GM12878 (cell line): ENCODE results near the gene PITPNM1. TPM values are rescaled to one million over a fixed set of nuclear protein-coding genes. Genes with fewer than 3 reads are reported as not detected.

Experiments
- ATAC-seq: fragments of 200-7000 bp; cut with Tn5 transposase; 3 replicates; pipeline ENCODE4 v1.9.1; 2020; ENCODE audit warnings: mild to moderate bottlenecking, moderate library complexity
- BruUV-seq: library from RNA; stranded (reverse); fragments of 400-500 nt; replicated peaks from 2 replicates; lab custom pipeline; 2021; lab: Mats Ljungman, UMichigan
- CTCF ChIA-PET: fragments of 300-600 bp; sonication (Branson Sonifier 250); formaldehyde crosslinking; extraction: SDS; loops from one replicate; lab custom pipeline; 2021; ENCODE audit warnings: inconsistent platforms; lab: Yijun Ruan, JAX
- POLR2A ChIA-PET: fragments of 350-600 bp; formaldehyde crosslinking; extraction: SDS; loops from one replicate; lab custom pipeline; 2021; ENCODE audit warnings: inconsistent platforms; lab: Charles Lee
- RAD21 ChIA-PET: fragments of 300-600 bp; sonication (Branson Sonifier 250); formaldehyde crosslinking; loops from one replicate; lab custom pipeline; 2023; ENCODE audit warnings: antibody characterized with exemption; ENCODE audit not compliant: unreplicated experiment; lab: Charles Lee
- SMC1A ChIA-PET: fragments of 300-600 bp; sonication (Branson Sonifier 250); formaldehyde crosslinking; loops from one replicate; lab custom pipeline; 2023; ENCODE audit not compliant: unreplicated experiment, uncharacterized antibody; lab: Charles Lee
- DNase-seq: peaks from one replicate; pipeline ENCODE4 v3.0.0-alpha.2; 2011; ENCODE audit warnings: low read depth, low spot score
- FAIRE-seq: peaks from 3 replicates; lab custom pipeline; 2011; peaks lifted over from hg19 to GRCh38; lab: Jason Lieb, UNC
- H2AFZ ChIP-seq: 2 replicates; pipeline ENCODE4 v1.6.0; 2011; ENCODE audit warnings: low read depth, low read length, control low read depth; ENCODE audit not compliant: control insufficient read depth
- H3K27ac ChIP-seq: 2 replicates; pipeline ENCODE4 v1.5.1; 2011; ENCODE audit warnings: control low read depth; ENCODE audit not compliant: control insufficient read depth, insufficient read depth
- H3K27me3 ChIP-seq, 2 experiments: replicated peaks in 1 of 2; 2 replicates each; pipeline versions ENCODE4 v1.6.0 to v1.6.1; 2011; ENCODE audit warnings: low read length in 1 of 2; ENCODE audit not compliant: control insufficient read depth in 2 of 2, insufficient read depth in 2 of 2
- H3K36me3 ChIP-seq, 2 experiments: 2 replicates each; pipeline ENCODE4 v1.5.1; 2011; ENCODE audit warnings: low read length in 1 of 2; ENCODE audit not compliant: control insufficient read depth in 2 of 2, insufficient read depth in 2 of 2
- H3K4me1 ChIP-seq: 2 replicates; pipeline ENCODE4 v1.6.1; 2011; ENCODE audit warnings: mild to moderate bottlenecking, low read length, moderate library complexity, mixed read lengths; ENCODE audit not compliant: control insufficient read depth, insufficient read depth
- H3K4me2 ChIP-seq: 2 replicates; pipeline ENCODE4 v1.6.0; 2011; ENCODE audit warnings: control low read depth; ENCODE audit not compliant: control insufficient read depth, insufficient read depth
- H3K4me3 ChIP-seq: fragments of 200-600 bp; sonication (generic); 2 replicates; pipeline ENCODE4 v1.5.1; 2016
- H3K79me2 ChIP-seq: 2 replicates; pipeline ENCODE4 v1.6.0; 2011; ENCODE audit warnings: low read length; ENCODE audit not compliant: control insufficient read depth, insufficient read depth
- H3K9ac ChIP-seq: 2 replicates; pipeline ENCODE4 v1.8.0; 2011; ENCODE audit warnings: low read length, control low read depth, mixed read lengths; ENCODE audit not compliant: control insufficient read depth, insufficient read depth
- H3K9me3 ChIP-seq: replicated peaks from 3 replicates; pipeline ENCODE4 v1.5.1; 2011; ENCODE audit warnings: mild to moderate bottlenecking, low read length; ENCODE audit not compliant: control insufficient read depth, insufficient read depth
- H4K20me1 ChIP-seq: 2 replicates; pipeline ENCODE4 v1.6.0; 2011; ENCODE audit not compliant: control insufficient read depth, insufficient read depth
- FOS ChIP-seq: IDR thresholded peaks from 3 replicates; pipeline ENCODE4 v1.6.1; 2011; ENCODE audit warnings: borderline replicate concordance; ENCODE audit not compliant: insufficient read length; ENCODE audit errors: extremely low read depth
- HCFC1 ChIP-seq: fragments of 150-350 bp; IDR thresholded peaks from 2 replicates; pipeline ENCODE4 v1.6.1; 2014; ENCODE audit warnings: low read length
- RAD51 ChIP-seq: fragments of 450-650 bp; IDR thresholded peaks from 2 replicates; pipeline ENCODE4 v1.6.1; 2016; ENCODE audit warnings: moderate library complexity, mild to moderate bottlenecking, inconsistent platforms
- SMARCA5 ChIP-seq: fragments of 450-650 bp; IDR thresholded peaks from 2 replicates; pipeline ENCODE4 v1.6.1; 2017; ENCODE audit warnings: mild to moderate bottlenecking
- SREBF2 ChIP-seq: IDR thresholded peaks from 2 replicates; pipeline ENCODE4 v1.6.1; 2012; ENCODE audit warnings: mild to moderate bottlenecking, low read length
- STAT3 ChIP-seq: IDR thresholded peaks from 2 replicates; pipeline ENCODE4 v1.6.1; 2011; ENCODE audit warnings: low read depth, low read length, improper control_type of control experiment
- USF2 ChIP-seq: IDR thresholded peaks from 2 replicates; pipeline ENCODE4 v1.6.1; 2011; ENCODE audit warnings: low read depth, low read length, improper control_type of control experiment, borderline replicate concordance
- ZBTB40 ChIP-seq: fragments of 450-650 bp; IDR thresholded peaks from 2 replicates; pipeline ENCODE4 v1.6.1; 2016; ENCODE audit warnings: mild to moderate bottlenecking, moderate library complexity, borderline replicate concordance
- WGBS: methylation state at CpG from one replicate; pipeline ENCODE4 v1.1.6; 2016; ENCODE audit warnings: low lambda C conversion rate; ENCODE audit not compliant: insufficient replicate concordance, insufficient coverage; ENCODE audit errors: missing lambda C conversion rate; 5-methylcytosine and 5-hydroxymethylcytosine counted together
- in situ Hi-C: fragments of 300-500 bp; cut with MboI; formaldehyde crosslinking; loops from 9 replicates; pipeline ENCODE4 v1.14.3; 2018; ENCODE audit warnings: mixed read lengths
- intact Hi-C: fragments of 100-400 bp; cut with micrococcal nuclease; formaldehyde crosslinking; loops from one replicate; pipeline ENCODE4 v1.14.2; 2022; ENCODE audit not compliant: unreplicated experiment
- polyA plus RNA-seq, 11 experiments: library from polyadenylated mRNA; depleted of rRNA in 4 of 11; unstranded in 6 of 11; stranded (reverse) in 5 of 11; fragments of >200 nt; fragmentation: Nextera tagmentation in 4 of 11; fragmentation: Illumina TruSeq in 1 of 11; extraction: Ambion mirVana in 4 of 11; extraction: Trizol in 1 of 11; gene quantifications; 1 replicate in 1 of 11; 2 replicates in 10 of 11; pipeline versions ENCODE4 v1.2.1 to v1.2.3, GENCODE V29; 2011 to 2016; ENCODE audit warnings: inconsistent platforms in 2 of 11, missing spikeins in 2 of 11, low read depth in 1 of 11
- total RNA-seq, 4 experiments: library from RNA; depleted of rRNA in 3 of 4; stranded (reverse); fragments of >200 nt in 3 of 4; fragmentation: Illumina TruSeq in 1 of 4; extraction: Trizol in 1 of 4; gene quantifications; 2 replicates each; pipeline versions ENCODE4 v1.2.1 to v1.2.3, GENCODE V29; 2013 to 2021

Gene PITPNM1
- total and polyA plus RNA-seq, 10 of the 15 experiments (the other 5 are each of a cell fraction or from before 2014, with no cell fraction given): 0.11 to 56.8 (median 16.5) TPM

- Histone ChIP-seq H3K27ac (no peak overlapping the region), H3K4me1 (peaks cover 13% of the 10 kb centered on the region), H3K9me3 (no peaks in the 10 kb centered on the region), H2AFZ (no peak overlapping the region), H3K4me3 (no peak overlapping the region), H3K9ac (no peak overlapping the region), H3K79me2 (peaks cover 2% of the 10 kb centered on the region), H4K20me1 (no peaks in the 10 kb centered on the region), H3K27me3 (no peaks in the 10 kb centered on the region), H3K36me3 (no peaks in the 10 kb centered on the region), H3K4me2 (no peak overlapping the region)
- no peak for ATAC-seq
- ChIA-PET RAD21 (no interaction called here), POLR2A (interaction anchor here (1.0 to 1.6 kb wide), 4 partner anchors 8 to 18 kb away, joined by 3 to 6 read pairs (median 4); partner anchors contain the start of gene TMEM134), CTCF (interaction anchor here (1.2 kb wide), 2 partner anchors 12 to 50 kb away, joined by 3 to 4 read pairs; partner anchors contain the start of gene PPP1CA), SMC1A (interaction anchor here (1.2 to 1.4 kb wide), 3 partner anchors 8 to 53 kb away, joined by 4 to 5 read pairs (median 4); no protein-coding TSS in a partner anchor)
- BruUV-seq: no TSS peak
- 74% methylated on average over 22 of the region's 25 CpGs for WGBS
- intact Hi-C loops (no loop called here), in situ Hi-C loops (no loop called here)
- TF ChIP-seq RAD51: no peak
- TF ChIP-seq SMARCA5: no peak
- TF ChIP-seq SREBF2: no peak
- TF ChIP-seq FOS: no peak
- no peak for TF ChIP-seq ZBTB40
- TF ChIP-seq USF2: no peak
- TF ChIP-seq HCFC1: no peak
- TF ChIP-seq STAT3: no peak
- FAIRE-seq: no peak
- no peak for DNase-seq
These were observed 54.1 kb downstream of the PITPNM1 start for GRCh38 chr11:67450796-67451657.
